NCI-H82 (cell line): ENCODE results near the gene NUP210.
A peak's percentile ranks its signal among the peaks of the same experiment; 100 is the strongest.

ENCODE experiments used
- DNase-seq: peaks from one replicate; lab custom pipeline; 2025; lab: John Stamatoyannopoulos, UW

The NUP210 gene

DNA sequence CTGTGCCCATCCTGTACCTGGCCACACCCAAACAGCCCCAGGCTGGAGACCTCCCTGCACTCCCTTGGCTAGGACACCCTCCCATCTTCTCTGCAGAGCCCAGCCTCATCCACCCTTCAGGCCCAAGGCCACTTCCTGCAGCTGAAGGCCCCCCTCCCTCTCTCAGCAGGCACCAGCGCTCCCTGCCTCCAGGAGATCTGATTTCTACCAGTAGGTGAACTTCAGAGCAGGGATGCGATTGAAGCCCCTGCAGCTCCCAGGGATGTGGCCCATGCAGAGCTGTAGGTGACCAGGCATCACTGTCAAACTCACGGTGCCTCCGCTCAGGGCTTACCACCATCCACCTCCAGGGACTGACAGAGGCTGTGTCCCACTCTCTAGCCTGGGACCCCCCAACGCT lies 96.3 kb downstream of the NUP210 start:
- DNase-seq = no peak

DNA sequence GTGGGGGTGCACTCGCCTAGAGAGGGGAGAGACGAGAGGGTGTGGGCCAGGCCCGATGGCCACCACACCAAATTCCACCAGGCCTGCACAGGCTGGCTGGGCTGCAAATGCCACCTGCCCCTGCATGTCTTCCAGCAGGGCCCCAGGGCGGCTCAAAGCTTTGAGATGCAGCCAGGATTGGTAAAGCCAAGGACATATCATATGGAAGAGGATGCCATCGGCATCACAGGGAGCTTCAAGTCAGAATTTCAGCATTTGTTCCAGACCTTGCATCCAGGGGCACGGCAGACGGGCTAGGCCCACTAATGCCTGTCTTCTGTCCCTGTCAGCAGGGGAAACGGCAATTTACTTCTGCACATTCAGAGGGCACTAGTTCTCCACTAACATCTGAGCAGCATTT lies 97.8 kb downstream of the NUP210 start:
- DNase-seq = no peak

DNA sequence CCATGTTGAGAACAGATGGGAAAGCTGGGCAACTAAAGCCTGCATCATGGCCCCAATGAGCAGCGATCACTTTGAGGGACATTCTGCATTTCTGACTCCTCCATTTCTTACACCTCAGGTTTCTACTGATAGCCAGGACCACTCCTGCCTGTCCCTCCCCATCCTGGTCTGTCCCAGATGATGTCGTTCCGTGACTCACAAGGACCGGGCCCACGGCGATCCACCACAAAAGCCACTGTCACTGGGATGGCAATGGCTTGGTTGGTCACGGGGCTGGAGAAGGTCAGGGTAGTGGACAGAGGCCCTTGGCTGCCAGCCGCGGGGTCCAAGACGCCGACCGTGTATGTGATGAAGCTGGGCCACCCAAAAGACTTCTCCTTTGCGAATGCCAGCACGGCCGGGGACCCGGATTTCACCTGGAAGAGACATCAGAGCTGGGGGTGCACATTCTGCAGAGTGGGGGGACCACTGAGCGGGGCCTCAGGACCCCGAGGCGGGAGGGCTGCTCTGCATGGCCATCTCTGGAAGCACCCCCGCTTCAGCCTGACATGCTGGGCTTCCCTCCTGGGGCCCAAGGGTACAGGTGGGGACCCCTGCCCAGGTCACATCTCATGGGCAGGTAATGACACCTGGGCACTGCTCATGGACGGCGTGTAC lies 100.4 kb downstream of the NUP210 start:
- DNase-seq = no peak

DNA sequence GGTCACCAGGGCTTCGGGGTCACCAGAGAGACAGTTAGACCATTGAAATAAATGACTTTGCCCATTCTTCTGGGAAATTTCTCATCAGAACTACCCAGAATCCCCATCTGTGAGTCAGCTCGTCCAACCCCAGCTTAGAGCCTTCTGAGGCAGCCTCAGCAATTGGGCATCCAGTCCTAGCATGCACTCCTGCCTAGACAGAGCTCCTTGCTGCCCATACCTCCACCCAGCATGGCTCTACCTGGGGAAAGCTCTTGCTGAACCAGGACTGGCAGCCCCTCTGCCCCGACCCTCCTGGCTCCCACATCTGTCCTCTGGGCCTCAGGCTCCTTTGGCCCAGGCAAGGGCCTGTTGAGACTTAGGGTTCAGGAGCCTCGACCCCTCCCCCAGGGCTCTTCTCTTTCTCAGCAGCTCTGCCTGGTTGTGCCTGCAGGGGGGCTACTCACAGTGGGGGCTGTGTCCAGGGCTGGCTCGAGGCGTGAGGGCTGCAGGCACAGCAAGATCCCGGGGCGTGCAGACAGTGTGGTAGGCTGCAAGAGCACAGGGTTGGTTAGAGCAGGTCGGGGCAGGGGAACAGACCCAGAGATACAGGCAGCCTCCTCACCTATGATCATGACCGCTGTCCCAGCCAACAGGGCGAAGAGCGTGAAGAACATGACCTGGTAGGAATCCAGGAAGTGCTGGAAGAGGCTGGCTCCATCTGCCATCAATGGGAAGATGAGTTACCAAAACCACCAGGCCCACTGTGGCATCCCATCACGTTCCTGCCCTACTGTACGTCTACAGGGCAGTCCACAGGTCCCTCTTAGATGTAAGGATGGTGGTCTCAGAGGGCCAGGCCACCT lies 101.3 kb downstream of the NUP210 start:
- no peak for DNase-seq

DNA sequence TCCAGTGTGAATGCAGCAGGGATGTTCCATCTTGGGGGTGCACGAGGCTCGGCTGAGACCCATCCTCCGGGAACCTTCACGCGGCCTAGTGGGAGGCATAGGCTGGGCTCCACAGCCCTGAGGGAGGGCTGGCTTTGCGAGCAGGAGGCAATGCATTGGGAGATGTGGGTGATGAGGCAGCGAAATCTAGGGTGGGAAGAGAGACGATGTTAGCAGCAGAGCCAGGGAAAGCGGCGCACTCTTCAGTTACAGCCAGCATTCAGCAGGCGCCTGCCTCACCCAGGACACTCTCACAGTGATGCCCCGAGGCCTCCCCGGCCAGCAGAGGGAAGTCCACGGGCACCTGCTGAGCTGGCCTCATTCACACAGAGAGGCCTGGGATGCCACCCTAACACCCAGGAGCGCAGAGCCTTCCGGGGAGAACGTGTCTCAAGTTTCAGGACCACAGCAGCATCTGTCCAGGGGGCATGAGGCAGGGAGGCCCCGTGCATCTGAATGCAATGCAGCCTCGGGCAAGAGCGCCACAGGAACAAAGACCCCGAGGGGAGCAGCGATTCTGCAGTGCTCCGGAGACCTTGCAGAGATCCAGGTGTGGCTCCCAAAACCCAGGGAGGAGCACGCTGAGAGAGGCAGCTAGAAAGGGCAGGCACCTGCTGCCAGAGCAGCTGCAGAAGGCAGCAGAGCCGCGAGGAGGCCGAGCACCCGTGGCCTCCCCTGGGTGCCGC lies 102.4 kb downstream of the NUP210 start:
- DNase-seq = no peak

DNA sequence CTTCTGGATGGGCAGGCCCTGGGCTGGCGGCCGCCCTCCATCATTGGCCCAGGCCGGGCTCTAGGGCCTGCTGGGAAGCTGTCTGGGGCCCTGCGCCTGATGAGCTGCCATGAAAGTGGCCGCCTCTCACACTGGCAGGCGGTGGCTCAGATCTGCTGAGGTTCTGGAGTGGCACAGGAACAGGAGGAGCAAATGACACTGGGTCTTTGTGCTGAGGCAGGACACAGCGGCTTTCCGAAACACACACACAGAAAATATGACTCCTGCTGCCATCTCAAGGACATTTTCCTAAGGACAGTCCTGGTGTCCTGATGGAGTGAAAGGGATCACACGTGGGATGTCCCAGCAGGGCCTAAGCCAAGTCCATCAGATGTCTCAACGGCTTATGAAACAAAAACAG lies 103.5 kb downstream of the NUP210 start:
- no peak for DNase-seq

DNA sequence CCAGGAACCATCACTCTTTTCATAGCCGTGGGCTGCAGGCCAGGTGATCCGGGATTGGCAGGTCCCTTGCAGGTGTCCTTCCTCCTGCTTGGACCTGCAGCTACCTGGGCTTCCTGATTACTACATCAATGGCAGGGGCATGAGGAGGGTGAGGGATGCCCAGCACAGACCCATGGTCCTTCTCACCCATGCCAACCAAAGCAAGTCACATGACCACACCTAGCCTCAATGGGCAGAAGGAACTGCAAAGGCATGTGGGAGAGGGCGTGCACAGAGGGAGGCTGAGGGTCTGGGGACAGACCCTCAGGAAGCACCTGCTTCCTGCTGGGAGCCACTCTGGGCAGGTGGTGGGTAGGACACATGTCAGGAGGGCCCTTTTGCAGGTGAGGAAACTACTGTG lies 105.2 kb downstream of the NUP210 start:
- DNase-seq = no peak

DNA sequence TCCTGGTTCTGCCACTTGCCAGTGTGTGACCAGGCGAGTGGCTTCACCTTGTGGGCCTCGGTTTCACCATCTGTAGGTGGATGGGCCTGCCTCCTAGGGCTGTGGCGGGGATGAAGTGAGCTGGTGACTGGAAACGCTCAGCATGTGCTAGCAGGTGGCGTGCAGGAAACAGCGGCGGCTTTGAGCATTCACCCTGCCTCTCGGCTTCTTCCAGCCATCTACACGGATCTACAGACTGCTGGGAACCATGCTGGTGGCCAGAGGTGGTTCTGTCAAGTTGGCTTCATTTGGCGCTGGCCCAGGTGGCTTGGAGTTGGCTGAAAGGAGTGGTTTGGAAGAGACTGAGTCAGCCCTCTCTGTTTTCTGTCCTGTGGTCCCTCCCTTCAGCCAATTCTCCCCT lies 106.3 kb downstream of the NUP210 start:
- DNase-seq = no peak

DNA sequence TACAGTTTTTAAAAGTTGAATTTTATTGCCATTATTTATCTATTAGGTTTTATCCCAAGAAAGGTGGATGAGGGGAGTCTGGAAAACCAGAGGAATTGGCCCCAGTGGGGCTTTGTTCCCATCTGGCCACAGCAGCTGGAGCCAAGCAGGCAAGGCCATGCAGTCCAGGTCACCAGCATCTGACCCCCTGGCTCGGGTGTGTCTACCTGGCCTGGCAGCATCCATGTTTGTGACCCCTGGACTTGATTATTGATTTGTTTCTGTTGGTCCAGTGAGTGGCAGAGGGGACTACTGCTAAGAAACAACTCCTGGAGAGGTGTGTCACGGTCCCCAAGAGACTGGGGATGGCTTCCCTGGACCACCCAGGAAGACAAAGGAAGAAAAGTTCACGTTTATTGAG lies 111.1 kb downstream of the NUP210 start:
- no peak for DNase-seq

DNA sequence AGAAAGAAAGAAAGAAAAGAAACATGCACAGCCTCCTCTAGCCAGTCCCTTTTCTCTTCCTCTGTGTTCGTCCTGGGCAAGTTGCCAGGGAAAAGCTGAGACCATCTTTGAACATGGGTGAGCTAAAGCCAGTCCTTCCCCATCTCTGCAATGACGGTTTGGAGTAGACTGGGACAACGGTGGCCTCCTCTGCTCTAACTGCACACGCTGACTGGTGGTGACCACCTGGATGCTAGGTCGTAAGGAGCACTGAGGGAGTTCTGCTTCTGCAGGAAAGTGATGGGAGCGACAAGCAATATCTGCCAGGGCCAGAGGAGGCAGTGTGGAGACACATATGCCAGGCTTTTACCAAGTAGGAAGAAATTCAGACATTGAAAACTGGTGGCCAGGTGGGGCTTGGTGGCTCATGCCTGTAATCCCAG lies 111.7 kb downstream of the NUP210 start:
- peak; percentile 70 for DNase-seq

DNA sequence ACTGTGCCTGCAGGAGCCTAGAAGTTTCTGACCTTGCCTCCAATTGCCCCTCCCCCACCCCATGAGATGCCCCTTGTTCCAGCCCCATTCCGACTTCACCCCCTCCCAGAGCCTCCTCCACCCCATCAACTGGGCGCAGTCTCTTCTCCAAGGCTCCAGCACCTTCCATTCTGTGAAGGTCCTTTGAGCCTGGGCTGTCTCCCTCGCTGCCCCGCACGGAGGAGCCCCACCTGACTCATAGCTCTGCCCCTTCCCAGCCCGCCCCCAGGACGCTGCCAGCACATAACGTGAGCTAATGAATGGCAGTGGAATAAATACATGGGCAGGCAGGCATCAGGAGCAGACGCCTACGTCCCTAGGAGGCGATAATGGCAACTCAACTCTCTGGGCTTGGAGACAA lies 113.1 kb downstream of the NUP210 start:
- DNase-seq = no peak

DNA sequence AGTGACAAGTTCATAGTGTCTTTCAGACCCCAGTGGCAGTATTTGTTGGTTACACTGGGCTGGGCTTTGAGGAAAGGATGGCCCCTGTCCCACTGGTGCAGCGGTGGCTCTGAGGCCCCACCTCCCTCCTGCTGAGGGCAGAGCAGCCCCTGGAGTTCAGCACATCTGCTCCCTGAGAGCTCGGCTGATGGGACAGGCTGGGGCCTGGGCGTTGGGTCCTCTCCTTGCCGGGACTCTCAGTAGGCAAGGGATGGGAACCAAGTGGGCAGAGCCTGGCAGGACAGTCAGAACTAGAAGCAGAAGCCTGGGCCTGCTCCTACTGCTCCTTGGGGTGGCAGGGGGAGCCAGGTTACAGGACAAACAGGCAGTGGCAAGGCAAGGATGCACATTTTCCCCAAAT lies 114.5 kb downstream of the NUP210 start:
- DNase-seq = no peak

DNA sequence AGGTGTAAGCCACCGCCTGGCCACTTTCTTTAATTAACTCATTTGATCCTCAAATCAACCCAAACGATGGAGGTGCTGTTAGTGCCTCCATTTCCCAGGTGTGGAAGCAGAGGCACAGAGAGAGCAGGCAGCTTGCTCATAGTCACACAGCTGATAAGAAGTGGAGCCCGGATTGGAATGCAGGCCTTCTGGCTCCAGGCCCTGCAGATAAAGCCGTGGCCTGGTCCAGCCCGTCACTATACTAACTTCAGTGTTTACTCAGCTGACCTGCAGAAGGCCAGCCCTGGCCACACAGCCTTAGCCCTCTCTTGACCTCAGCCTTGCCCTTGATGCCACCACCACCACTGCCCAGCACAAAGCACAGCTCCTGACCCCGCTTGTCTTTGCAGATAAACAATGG lies 116.7 kb downstream of the NUP210 start:
- DNase-seq = no peak

DNA sequence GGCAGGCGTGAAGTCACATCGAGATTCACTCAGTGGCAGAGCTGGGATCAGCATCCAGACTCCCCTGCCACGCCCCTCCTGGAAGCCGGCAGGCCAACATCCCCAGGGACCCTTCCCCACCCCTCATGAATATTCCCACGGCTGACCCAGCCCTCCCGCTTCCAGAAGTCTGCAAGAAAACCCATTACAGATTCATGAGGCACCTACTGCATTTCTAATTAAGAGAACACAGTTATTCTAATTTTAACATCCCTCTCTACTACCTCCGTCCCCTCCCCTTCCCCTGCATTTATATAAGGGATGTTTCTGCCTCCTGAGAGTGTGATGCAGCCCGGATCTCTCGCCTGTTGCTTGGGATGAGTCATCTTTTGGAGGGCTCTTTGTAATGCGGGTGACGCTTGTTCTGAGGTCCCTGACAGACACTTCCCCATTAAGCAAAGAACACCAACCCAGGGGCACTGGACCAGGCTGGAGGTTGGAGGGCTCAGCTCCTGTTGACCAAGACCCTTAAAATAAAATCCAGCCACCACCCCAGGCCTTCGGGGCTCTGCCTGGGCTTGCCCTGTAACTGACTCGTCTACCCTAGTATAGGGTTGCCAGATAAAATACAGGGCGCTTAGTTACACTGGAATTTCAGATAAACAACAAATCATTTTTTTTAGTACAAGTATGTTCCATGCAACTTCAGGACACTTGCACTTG lies 118.7 kb downstream of the NUP210 start:
- DNase-seq = no peak

DNA sequence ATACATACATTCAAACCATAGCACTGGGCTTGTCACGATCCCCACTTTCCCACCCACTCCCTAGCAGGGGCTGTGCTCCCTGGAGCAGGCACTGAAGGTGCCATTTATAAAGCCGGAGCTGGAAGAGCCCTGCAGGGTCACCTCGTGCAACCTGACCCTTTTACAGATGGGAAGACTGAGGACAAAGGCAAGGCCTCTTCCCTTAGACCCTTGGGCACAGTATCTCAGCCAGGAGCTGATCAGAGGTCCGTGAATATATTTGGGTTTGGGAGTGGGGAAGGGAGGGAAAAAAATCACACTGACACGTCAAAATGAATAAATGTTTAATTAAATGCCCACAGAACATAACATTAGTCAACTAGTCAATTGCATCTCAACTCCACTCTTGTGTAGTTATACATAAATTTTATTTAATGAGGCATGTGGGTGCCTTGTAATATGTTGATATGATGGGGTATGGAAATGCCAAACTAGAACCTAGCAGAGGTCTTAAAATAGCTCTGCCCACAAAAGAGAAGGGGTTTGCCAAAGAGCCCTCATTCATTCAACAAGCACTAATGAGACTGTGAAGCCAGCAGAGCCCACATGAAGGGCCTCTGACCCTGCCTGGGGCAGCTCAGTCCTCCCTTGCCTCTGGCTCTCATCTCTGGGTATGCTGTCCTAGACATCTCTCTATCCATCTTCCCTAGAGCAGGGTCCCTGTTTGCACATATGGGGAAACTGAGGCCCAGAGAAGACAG lies 119.4 kb downstream of the NUP210 start:
- DNase-seq = no peak

DNA sequence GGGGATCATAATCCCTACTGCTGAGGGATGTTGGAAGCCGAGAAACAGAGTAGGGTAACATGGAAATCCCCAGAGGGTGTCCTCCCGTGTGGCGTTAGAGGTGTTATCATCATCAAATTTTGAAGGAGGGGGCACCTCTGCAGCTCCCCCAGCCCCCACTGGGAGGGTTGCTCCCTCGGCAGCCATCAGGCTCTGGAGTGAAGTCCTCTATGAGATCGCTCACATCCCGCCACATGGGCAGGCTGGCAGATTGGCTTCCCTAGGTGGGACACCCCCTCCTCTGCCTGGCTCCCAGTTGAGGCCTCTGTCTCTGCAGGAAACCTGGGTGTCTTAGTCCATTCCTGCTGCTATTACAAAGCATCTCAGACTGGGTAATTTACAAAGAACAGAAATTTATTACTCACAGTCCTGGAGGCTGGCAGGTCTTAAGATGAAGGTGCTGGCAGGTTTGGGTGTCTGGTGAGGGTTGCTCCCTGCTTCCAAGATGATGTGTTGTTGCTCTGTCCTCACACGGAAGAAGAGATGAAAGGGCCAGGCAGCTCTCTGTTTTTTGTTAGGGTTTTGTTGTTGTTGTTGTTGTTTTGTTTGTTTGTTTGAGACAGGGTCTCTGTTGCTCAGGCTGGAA lies 120.5 kb downstream of the NUP210 start:
- no peak for DNase-seq

DNA sequence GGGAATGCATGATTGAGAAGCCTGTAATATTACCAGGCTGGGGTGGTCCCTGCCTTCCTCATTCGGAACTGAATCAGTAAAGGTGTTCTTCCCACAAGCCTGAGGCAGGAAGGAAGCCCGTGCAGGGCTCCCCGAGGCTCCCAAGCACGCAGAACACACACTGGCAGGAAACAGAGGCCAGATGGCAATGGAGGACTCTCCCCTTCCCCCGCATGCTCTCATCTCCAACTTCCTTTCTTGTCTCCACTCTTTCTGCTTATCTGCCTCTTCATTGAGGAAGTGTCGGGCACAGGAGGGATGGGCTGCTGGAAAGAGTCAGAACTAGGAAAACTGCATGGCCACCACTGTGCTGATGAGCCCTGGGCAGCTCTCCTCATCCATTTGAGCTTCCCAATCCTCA lies 123.5 kb downstream of the NUP210 start:
- DNase-seq = peak; percentile 59

DNA sequence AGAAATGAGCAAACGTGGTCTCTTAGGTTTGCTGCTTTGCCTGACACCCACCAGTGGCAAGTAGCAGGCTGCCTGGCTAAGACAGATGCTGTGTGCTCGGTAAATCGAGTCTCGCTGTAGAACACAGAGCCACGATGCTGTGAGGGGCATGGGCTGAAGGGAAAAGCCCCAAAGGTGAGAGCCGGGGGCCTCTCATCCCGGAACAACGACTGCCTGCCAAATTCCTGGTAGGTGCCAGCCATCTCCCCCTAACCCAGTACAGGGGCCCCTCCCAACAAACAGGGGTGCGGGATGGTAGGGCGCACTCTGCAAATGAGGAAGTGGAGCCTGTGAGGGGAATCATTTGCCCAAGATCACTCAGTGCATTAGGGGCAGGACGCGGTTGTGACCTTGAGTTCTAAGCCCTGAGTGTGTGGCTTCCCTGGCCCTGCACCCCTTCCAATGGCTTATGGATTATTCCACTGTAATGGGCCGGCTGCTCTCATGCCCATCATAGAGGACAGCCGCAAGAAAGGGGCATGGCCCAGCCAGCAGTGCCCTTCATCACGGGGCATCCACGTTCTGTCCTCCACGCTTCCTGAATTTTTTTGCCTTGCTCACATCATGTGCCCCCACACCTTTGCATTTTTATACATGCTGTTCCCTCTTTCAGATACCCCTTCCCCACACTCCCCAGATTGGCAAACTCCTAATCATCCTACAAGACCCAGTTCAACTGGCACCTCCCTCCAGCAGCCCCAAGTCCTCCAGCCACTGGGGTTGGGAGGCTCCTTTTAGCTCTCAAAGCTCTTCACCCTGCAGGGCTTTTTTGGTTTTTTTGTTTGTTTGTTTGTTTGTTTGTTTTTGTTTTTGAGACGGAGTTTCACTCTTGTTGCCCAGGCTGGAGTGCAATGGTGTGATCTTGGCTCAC lies 125.4 kb downstream of the NUP210 start:
- no peak for DNase-seq

DNA sequence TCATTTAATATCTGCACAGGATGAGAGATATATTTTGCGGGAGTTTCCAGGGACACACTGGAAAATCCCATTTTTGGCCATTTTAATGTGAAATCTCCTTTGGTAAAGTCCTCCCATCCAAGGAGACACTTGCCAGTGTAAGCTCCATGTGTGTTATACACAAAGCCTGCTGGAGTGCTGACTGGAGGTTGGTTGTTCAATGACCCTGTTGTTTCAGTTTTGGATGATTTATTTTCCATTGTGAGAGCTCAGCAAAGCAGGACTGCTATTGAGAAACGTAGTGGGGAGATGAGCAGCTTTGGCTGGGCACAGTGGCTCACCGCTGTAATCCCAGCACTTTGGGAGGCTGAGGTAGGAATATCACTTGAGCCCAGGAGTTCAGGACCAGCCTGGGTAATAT lies 127.7 kb downstream of the NUP210 start:
- no peak for DNase-seq

DNA sequence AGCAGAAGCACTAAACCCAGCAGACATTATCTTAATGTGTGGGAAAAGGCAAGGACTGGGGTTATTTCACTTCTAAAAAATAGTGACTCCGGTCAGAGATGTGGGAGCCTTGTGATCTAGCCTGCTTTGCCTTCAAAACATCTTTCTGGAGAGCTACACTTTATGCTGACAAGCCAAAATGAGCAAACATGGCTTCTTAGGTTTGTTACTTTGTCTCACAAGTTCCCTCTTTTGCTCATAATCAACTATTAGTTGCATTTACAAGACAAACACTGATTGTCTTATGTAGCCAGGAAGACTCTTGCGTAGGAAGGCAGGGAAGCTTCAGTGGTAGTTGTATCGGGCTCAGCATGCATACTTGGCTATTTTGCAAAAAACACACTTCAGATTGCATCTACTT lies 129.2 kb downstream of the NUP210 start:
- no peak for DNase-seq
